Smooth muscle cell (in vitro differentiated cells): ENCODE measurements around the gene OR1J1. TPM values are rescaled to one million over a fixed set of nuclear protein-coding genes. Genes with fewer than 3 reads are reported as not detected.

Experiments used
- DNase-seq: peaks from one replicate; lab custom pipeline; 2025; ENCODE audit not compliant: unreplicated experiment; lab: John Stamatoyannopoulos, UW
- H2AFZ ChIP-seq: fragments of 200-600 bp; sonication (generic); 2 replicates; pipeline ENCODE4 v1.6.0; 2016; ENCODE audit warnings: antibody characterized with exemption, low read depth, mild to moderate bottlenecking
- H3F3A ChIP-seq: fragments of 200-600 bp; sonication (generic); 2 replicates; pipeline ENCODE4 v1.6.0; 2017; ENCODE audit warnings: antibody characterized with exemption, low read depth
- H3K27ac ChIP-seq: fragments of 200-600 bp; sonication (generic); 2 replicates; pipeline ENCODE4 v1.5.1; 2016; ENCODE audit warnings: low read depth, mild to moderate bottlenecking
- H3K27me3 ChIP-seq: fragments of 200-600 bp; sonication (generic); 2 replicates; pipeline ENCODE4 v1.6.1; 2016; ENCODE audit warnings: low read depth, mild to moderate bottlenecking
- H3K36me3 ChIP-seq: fragments of 200-600 bp; sonication (generic); 2 replicates; pipeline ENCODE4 v1.5.1; 2016; ENCODE audit warnings: low read depth
- H3K4me1 ChIP-seq: fragments of 200-600 bp; sonication (generic); 2 replicates; pipeline ENCODE4 v1.5.1; 2016; ENCODE audit warnings: low read depth
- H3K4me2 ChIP-seq: fragments of 200-600 bp; sonication (generic); 2 replicates; pipeline ENCODE4 v1.6.0; 2016; ENCODE audit warnings: mild to moderate bottlenecking
- H3K4me3 ChIP-seq: fragments of 200-600 bp; sonication (generic); 2 replicates; pipeline ENCODE4 v1.5.1; 2016; ENCODE audit warnings: mild to moderate bottlenecking
- H3K79me2 ChIP-seq: fragments of 200-600 bp; sonication (generic); 2 replicates; pipeline ENCODE4 v1.6.0; 2016; ENCODE audit warnings: low read depth, mild to moderate bottlenecking
- H3K9ac ChIP-seq: fragments of 200-600 bp; sonication (generic); 2 replicates; pipeline ENCODE4 v1.6.0; 2016; ENCODE audit warnings: low read depth
- H3K9me3 ChIP-seq: fragments of 200-600 bp; sonication (generic); replicated peaks from 2 replicates; pipeline ENCODE4 v1.5.1; 2016; ENCODE audit warnings: low read depth
- H4K20me1 ChIP-seq: fragments of 200-600 bp; sonication (generic); 2 replicates; pipeline ENCODE4 v1.6.0; 2016; ENCODE audit warnings: low read depth
- CTCF ChIP-seq: fragments of 200-600 bp; sonication (generic); IDR thresholded peaks from 2 replicates; pipeline ENCODE4 v1.5.1; 2017; ENCODE audit warnings: borderline replicate concordance, mild to moderate bottlenecking, antibody characterized with exemption; ENCODE audit not compliant: insufficient read depth, poor library complexity, severe bottlenecking
- WGBS: methylation state at CpG from one replicate; pipeline ENCODE4 v1.1.7; 2016; ENCODE audit warnings: low lambda C conversion rate; 5-methylcytosine and 5-hydroxymethylcytosine counted together
- polyA plus RNA-seq: library from polyadenylated mRNA; unstranded; fragments of >200 nt; fragmentation: Nextera tagmentation; extraction: Ambion mirVana; gene quantifications from 2 replicates; pipeline ENCODE4 v1.2.1, GENCODE V29; 2016
- total RNA-seq: library from RNA; depleted of rRNA; stranded (reverse); fragments of >200 nt; gene quantifications from 2 replicates; pipeline ENCODE4 v1.2.3, GENCODE V29; 2014

Gene OR1J1, protein sequence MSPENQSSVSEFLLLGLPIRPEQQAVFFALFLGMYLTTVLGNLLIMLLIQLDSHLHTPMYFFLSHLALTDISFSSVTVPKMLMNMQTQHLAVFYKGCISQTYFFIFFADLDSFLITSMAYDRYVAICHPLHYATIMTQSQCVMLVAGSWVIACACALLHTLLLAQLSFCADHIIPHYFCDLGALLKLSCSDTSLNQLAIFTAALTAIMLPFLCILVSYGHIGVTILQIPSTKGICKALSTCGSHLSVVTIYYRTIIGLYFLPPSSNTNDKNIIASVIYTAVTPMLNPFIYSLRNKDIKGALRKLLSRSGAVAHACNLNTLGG
- total RNA-seq (not detected in 2 replicates), polyA plus RNA-seq (not detected in 2 replicates)

DNA sequence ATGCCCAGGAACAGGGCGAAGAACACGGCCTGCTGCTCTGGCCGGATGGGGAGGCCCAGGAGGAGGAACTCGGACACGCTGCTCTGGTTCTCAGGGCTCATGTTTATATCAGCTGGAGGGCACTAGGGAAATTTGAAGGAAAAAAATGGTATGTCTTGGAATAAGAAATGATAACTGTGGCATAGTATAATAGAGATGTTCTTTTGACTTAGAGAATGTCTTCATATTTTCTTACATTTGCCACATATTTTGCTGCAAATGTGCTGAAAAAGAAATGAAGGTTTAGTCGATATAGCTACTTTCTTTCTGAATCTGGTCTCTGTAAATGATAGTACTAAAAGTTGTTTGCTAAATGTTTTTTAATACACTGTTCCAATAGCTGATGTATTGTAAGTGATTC is at the start of gene OR1J1:
Gene OR1J1 (minus strand): TSS at position 101 of the 400 bp plus-strand sequence. CDS start 0 bp downstream, at position 101.
- DNase-seq = no peak
- no peaks in the 10 kb centered on the region for H3F3A ChIP-seq
- no peaks in the 10 kb centered on the region for H3K4me1 ChIP-seq
- H3K27ac ChIP-seq = no peak within 1 kb of the TSS
- no peaks in the 10 kb centered on the region for H3K27me3 ChIP-seq
- no peaks in the 10 kb centered on the region for H3K79me2 ChIP-seq
- no peak within 1 kb of the TSS for H3K4me2 ChIP-seq
- no peaks in the 10 kb centered on the region for H3K36me3 ChIP-seq
- TF ChIP-seq CTCF = no peak
- no peaks in the 10 kb centered on the region for H4K20me1 ChIP-seq
- WGBS = 82% methylated on average over 6 of the region's 6 CpGs
- no peak within 1 kb of the TSS for H3K4me3 ChIP-seq
- peaks cover 4% of the 10 kb centered on the region for H3K9me3 ChIP-seq
- no peak within 1 kb of the TSS for H2AFZ ChIP-seq
- no peak within 1 kb of the TSS for H3K9ac ChIP-seq

- Histone ChIP-seq H2AFZ (no peak within 1 kb of the TSS), H3K9me3 (peaks cover 5% of the 10 kb centered on the region), H3K4me2 (no peak within 1 kb of the TSS), H3K27me3 (no peaks in the 10 kb centered on the region), H3K79me2 (no peaks in the 10 kb centered on the region), H3K36me3 (no peaks in the 10 kb centered on the region), H4K20me1 (no peaks in the 10 kb centered on the region), H3K4me3 (no peak within 1 kb of the TSS), H3K9ac (no peak within 1 kb of the TSS), H3F3A (no peaks in the 10 kb centered on the region), H3K27ac (no peak within 1 kb of the TSS), H3K4me1 (no peaks in the 10 kb centered on the region)
- no peak for DNase-seq
- 79% methylated on average over 3 of the region's 3 CpGs for WGBS
- TF ChIP-seq CTCF = no peak
Measured at GRCh38 chr9:122527193-122527592, 49.5 kb upstream of the OR1J1 start, which contains the start of gene OR1N1. OR1N1 (minus strand) TSS chr9:122527293; CDS start chr9:122527293, 0 bp downstream.

DNA sequence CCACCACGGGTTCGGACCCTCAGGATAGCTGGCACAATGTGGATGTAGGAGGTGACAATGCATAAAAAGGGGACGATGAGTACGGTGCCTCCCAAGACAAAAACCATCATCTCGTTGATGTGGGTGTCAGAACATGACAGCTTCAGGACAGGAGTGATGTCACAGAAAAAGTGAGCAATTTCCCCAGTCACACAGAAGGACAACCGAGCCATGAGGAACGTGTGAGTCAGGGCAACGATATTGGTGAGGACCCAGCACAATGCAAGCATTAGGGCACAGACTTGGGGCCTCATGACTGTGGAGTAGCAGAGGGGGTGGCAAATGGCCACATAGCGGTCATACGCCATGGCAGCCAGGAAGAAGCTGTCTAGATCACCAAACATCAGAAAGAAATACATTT is 48.9 kb upstream of the OR1J1 start:
- H3K27me3 ChIP-seq = no peaks in the 10 kb centered on the region
- no peaks in the 10 kb centered on the region for H3F3A ChIP-seq
- H4K20me1 ChIP-seq = no peaks in the 10 kb centered on the region
- no peak overlapping the region for H3K4me3 ChIP-seq
- H3K79me2 ChIP-seq = no peaks in the 10 kb centered on the region
- DNase-seq = no peak
- no peak overlapping the region for H3K4me2 ChIP-seq
- no peak for TF ChIP-seq CTCF
- peaks cover 5% of the 10 kb centered on the region for H3K9me3 ChIP-seq
- no peaks in the 10 kb centered on the region for H3K4me1 ChIP-seq
- no peak overlapping the region for H3K9ac ChIP-seq
- no peak overlapping the region for H2AFZ ChIP-seq
- WGBS = 73% methylated on average over 10 of the region's 10 CpGs
- no peaks in the 10 kb centered on the region for H3K36me3 ChIP-seq
- no peak overlapping the region for H3K27ac ChIP-seq

DNA sequence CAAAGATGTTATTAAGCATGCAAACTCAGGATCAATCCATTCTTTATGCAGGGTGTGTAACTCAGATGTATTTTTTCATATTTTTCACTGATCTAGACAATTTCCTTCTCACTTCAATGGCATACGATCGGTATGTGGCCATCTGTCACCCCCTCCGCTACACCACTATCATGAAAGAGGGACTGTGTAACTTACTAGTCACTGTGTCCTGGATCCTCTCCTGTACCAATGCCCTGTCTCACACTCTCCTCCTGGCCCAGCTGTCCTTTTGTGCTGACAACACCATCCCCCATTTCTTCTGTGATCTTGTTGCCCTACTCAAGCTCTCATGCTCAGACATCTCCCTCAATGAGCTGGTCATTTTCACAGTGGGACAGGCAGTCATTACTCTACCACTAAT is 41.6 kb upstream of the OR1J1 start:
- H3K4me1 ChIP-seq = no peaks in the 10 kb centered on the region
- no peak for TF ChIP-seq CTCF
- H3F3A ChIP-seq = no peaks in the 10 kb centered on the region

More for the DNA sequence above, 41.6 kb upstream of the OR1J1 start:
- Histone ChIP-seq H3K36me3 (no peaks in the 10 kb centered on the region), H3K9ac (no peak overlapping the region), H3K27me3 (no peaks in the 10 kb centered on the region), H2AFZ (no peak overlapping the region), H4K20me1 (no peaks in the 10 kb centered on the region), H3K27ac (no peak overlapping the region), H3K79me2 (no peaks in the 10 kb centered on the region), H3K4me3 (no peak overlapping the region), H3K9me3 (peaks cover 4% of the 10 kb centered on the region), H3K4me2 (no peak overlapping the region)
- no peak for DNase-seq
- WGBS = 94% methylated on average over 3 of the region's 3 CpGs
